ENCODE data around the gene MDM4. TPM values are rescaled to one million over a fixed set of nuclear protein-coding genes. Genes with fewer than 3 reads are reported as not detected.

Gene MDM4
- total RNA-seq, 1 donor from 2014 or later: 88.5 TPM

DNA sequence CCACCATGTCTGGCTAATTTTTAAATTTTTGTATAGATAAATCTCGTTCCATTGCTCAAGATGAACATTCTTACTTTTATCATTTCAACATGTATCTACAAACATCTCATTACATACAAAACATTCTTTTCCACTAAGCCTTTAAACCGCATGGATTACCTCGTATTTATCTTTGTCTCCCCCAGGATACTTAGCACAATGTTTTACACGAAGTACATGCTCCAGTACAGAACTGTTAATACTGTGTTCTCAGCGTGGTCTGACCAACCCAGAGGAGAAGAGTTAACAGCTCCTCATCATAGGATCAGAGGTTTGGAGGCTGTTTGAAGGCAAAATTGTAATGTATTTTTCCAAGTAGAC, 29.0 kb upstream of the MDM4 start:
- DNase-seq (ENCODE audit: low spot score): no peak

DNA sequence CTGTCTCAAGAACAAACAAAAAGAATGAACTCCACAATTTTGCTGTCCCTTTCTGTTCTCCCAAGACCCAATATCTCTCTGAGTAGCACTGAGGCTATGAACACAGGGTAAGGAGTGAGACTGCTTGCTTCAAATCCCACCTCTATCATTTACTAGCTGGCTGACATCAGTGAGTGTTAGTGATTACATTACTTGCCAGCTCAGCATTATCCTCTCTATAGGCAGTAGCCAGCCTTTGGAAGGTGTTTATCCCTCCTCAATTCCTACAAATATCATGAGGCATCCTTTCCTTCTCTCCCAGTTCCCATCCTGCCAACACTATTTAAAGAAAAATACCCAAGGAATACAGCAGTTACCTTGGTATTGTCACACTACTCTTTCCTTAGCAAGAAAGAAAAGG, 24.6 kb upstream of the MDM4 start:
- DNase-seq (ENCODE audit: low spot score): no peak

DNA sequence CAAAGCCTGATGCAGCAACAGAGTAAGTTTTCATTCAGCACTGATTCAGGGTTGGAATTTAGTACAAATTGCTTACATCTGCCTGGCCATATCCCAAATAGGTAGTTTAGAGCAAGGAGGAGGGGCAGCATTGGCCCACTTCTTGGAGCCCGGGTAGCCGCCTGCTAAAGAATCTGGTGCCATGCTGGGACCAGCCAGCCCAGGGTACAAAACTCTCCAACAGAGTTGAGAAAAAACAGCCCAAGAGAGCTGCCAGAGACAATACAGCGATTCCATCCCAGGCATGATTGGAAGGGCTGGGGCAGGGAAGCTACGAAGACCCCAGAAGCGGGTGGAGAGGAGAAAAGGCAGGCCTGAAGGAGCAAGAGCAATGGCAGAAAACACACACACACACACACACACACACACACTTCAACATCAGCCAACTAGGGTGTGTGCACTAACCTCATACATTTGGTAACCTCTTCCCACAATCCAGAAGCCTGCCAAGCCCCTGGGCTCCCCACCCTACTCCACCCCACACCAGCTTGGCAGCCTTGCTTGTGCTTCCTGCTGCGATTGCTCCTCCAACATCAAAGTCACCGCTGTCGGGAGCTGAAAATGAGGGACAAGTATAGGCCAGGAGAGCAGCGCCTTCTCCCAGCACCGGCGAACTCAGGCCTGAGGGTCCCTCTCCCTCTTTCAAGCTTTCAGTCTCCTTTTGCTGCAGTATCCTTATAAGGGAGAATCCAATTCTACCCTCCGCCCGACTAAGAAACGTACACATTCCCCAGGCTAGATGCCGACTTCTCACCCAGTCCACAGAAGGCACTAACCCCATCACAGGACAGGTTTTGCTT, 22.8 kb upstream of the MDM4 start:
- no peak for DNase-seq (ENCODE audit: low spot score)

DNA sequence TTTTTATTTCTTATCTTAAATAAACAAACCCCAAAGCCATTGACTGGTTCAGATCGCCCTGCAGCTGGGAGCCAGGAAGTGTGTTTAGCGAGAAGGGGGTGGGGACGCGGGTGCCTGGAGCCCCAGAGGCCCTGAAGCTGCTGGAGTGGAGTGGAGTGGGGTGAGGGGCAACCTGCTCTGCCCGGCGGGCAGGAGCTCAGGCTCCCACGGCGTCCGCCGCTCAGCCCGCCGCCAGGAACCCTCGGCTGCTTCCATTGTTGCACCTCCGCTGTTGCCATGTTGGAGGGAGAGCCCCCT, 22.3 kb upstream of the MDM4 start:
- no peak for DNase-seq (ENCODE audit: low spot score)

DNA sequence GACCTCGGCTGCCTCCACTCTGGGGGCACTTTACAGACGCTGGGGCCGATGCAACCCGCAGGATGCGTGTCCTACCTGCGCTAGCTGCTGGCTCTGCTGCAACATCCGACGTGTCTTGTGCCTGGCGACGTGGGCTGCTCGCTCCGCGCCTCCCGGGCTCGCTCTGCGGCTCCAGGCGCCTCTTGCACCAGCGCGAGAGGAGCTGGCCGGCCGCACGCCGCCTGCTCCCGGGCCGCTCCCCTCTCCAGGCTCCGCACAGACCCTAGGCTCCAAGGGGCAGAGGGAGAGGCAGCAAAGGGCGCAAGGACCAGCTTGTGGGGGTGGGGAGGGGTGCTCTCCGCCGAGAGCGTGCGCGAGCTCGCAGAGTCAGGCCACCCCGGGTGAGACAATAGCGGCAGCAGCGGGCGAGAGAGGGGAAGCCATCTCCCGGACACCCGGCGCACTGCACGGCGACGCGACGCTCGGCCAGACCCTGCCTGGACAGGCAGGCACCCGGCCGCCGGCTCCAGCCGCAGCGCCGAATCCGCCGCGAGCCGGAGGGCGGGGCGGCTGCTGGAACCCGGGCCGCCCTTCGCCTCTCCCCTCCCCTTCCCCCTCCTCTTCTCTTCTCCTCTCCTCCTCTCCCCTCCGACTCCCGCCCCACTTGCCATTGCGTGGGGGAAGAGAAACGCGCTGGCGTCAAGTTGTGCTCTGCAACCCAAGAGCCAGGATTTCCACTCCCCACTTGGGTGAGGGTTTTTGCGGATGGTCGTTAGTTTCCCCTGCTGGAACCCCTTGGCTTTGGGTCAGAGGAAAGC, 21.7 kb upstream of the MDM4 start, which contains the start of gene PIK3C2B:
Gene PIK3C2B (minus strand): TSS at position 525 of the 797 bp plus-strand sequence. CDS start 25,003 bp downstream, outside the sequence.
- DNase-seq (ENCODE audit: low spot score): peak; percentile 94

DNA sequence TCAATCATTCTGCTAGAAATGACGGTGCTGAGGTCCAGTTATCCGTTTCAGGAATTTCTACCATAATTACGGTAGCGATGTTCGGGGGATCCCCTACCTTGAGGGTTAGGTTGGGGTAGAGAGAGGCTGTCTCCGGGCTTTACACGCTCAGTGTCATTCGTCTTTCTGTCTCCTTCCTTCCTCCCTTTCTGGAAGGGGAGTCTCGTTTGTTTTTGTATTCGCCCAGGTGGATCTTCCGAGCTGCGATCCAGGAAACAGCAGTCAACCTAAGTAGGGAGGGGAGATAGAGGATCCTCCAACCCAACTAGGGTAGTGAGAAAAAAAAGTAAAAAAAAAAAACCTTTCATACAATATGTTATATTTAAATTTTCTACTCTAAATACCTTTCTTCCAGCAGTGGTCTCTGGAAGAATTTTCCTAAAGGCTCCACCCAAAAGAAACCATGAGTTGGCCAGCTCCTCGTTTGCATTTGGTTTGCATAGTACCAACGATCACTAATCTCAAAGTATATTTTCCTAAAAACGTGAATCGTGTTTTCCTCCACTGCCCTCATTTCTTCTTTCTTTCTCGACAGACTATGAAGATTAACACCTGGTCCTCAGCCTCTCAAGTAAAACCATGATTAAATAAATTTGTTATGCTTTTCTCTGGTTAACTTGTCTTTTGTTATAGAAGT, 21.0 kb upstream of the MDM4 start:
- DNase-seq (ENCODE audit: low spot score): no peak

DNA sequence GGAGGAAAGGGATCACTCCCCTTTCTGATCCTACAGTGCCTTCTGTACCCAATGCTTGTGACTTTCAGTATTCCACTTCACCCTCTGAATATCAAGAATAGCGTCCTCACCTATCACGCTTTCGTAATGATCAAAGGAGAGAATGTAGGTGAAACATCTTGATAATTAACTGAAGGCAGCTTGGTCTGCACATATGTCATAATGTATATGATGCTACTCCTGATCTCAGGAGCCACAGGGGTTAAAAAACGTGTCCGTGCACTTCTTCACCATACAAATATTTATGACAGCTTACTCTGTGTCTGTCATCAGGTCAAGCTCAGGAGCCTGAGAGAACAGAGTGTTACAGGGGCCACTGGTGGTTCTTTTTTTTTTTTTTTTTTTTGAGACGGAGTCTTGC, 20.4 kb upstream of the MDM4 start:
- DNase-seq (ENCODE audit: low spot score): no peak

DNA sequence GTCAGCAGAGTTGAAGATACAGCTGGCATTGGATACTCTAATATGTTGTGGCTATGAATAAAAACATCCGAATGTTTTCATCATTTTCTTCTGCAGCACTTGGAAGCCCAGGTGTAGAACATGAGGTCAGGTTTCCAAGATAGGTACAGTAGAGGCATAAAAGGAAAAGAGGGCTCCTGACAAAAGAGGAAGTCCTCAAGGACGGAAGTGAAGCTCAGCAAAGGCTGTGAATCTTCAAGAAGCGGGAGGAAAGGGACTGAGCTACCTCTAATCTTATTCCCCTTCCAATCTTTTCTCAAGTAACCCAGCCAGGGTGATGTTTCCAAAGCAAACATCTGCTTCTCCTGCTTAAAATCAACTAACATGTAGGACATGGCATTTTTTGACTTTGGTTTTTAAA, 17.2 kb upstream of the MDM4 start:
- DNase-seq (ENCODE audit: low spot score): no peak

DNA sequence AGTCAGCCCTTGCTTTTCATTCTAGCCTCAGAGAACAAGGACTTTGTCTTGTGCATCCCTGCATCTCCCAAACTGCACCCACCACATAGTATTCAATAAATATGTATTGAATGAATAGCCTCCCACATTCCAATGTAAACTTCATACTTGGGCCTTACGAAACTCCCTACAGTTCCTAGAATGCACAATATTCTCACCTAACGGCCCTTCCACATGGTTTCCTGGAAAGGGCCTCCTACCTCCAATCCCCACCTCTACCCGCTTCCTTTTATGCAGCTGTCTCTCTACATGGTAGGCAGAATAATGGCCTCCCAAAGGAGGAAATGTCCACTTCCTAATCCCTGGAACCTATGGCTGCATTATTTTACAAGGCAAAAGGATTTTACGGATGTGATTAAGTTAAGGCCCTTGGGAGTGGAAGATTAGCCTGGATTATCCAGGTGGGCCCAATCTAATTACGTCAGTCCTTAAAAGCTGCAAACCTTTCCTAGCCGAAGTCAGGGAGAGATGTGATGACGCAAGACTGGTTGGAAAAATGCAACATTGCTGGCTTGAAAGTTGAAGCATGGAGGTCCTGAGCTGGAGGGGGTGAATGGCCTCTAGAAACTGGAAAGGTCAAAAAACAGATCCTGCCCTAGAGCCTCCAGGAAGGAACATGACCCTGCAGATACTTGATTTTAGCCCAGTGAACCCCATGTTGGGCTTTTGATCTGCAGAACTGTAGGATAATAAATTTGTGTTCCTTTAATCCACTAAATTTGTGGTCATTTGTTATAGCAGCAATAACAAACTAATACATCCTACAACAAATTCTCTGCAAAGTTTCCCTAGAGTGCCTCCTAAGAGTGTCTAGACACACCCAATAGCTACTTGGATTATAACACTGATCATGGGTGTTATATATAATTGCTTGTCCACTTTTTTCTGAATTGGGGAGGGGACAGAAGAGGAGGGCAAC, 16.4 kb upstream of the MDM4 start:
- no peak for DNase-seq (ENCODE audit: low spot score)

DNA sequence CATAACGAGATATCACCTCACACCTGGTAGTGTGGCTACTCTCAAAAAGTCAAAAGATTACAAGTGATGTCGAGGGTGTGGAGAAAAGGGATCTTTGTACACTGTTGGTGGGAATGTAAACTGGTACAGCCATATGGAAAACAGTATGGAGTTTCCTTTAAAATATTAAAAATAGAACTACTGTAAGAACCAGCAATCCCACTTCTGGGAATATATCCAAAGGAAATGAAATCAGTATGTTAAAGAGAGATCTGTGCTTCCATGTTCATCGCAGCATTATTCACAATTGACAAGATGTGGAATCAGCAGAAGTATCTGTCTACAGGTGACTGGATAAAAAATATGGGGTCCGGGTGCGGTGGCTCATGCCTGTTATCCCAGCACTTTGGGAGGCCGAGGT, 14.0 kb upstream of the MDM4 start:
- DNase-seq (ENCODE audit: low spot score): no peak

DNA sequence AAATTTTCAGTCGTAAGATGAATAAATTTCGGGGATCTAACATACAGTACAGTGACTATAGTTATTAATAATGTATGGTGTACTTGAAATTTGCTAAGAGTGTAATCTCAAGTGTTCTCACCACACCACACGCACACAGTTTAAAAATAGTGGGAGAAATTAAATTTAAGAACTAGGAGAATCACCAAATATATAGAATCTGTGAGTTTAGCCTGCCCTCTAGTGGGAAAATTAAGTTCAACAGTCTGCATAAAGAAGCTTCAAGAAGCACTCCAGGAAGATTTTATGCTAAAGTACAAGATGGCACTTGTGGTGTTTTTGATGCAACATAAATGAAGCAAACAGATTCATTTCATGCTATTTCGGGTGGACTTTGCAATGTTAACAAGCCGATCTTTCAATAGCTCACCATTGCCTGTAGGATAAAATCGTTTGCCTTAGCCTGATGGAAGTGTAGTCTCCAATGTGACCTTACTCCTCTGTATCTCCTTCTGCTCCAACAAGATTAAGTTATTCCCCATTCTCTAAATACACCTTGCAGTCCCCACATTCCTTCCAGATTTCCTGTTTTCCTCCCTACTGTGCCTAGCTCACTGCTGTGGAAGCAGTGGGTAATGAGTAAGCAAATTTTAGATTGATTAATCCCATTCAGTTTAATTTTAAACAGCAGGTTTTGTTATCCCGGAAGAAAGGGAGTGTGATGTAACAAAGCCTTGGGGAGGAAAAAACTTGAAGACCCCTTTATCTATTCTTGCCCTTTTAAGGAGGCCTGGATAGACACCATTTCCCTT, 12.9 kb upstream of the MDM4 start:
- no peak for DNase-seq (ENCODE audit: low spot score)

DNA sequence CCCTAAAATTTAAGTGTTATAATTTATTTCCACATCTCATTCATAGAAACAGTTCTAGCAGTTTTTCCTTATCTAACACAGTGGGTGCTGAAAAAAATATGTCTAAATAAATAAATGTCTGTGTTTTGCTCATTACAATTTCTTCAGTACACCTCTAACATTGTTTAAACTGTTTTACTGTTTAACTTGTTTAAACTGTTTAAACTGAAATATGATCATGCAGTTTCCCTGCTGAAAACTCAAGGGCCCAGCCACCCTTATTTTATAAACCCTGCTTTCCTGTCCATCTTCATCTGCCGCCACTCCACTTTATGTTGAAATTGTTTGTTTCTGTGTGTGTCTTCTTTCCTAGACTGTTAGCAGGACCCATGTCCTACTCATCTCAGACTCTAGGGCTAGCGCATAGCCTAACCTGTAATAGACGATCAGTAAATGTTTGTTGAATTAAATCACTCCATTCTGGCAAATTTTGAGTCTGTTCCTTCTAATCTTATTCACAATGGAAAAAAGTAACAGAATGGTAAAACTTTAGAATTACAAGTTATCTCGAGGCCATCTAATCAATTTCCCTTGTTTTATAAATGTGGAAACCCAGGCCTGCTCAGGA, 12.2 kb upstream of the MDM4 start:
- no peak for DNase-seq (ENCODE audit: low spot score)

DNA sequence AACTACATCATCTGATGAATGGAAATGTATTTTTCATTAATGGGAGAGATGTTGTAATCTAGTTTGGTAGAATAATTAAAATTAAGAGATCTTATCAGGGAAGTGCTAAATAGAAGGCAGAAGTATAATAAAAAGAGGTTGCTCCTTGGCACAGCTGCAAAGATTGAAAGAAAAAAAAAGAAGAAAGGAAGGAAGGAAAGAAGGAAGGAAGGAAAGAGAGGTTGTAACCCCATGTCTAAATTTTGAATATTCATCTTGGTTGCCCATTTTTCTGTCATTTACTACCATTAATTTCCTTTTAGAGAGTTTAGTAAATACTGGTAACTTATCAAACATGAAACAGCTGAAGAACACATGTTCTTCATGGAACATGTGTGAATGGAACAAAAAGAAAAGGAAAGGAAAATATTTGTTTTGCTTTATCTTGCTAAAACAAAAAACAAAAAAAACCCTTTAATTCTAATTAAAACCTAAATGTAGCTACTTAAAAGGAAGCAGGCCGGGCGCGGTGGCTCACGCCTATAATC, 10.5 kb upstream of the MDM4 start:
- DNase-seq (ENCODE audit: low spot score): no peak

DNA sequence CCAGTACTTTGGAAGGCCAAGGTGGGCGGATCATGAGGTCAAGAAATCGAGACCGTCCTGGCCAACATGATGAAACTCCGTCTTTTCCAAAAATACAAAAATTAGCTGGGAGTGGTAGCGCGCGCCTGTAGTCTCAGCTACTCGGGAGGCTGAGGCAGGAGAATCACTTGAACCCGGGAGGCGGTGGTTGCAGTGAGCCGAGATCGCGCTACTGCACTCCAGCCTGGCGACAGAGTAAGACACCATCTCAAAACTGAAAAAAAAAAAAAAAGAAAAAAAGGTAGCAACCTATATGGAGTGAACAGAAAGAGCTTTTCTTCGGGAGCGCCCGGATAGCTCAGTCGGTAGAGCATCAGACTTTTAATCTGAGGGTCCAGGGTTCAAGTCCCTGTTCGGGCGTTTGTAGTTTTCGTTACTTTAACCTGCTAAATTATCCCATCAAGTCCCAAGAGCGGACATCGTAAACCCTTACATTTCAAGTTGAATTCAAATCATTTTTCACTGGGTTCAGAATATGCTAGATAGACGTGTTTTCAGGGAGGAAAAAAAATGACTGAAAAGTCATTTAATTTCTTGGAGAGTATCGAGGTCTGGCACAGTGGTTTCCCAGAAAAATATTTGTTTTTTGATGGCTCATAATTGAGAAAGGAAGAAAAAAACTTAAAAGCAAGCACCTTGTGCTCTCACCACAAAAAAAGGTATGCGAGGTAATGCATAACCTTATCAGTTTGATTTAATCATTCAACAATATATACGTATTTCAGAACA, 9.8 kb upstream of the MDM4 start:
- no peak for DNase-seq (ENCODE audit: low spot score)

DNA sequence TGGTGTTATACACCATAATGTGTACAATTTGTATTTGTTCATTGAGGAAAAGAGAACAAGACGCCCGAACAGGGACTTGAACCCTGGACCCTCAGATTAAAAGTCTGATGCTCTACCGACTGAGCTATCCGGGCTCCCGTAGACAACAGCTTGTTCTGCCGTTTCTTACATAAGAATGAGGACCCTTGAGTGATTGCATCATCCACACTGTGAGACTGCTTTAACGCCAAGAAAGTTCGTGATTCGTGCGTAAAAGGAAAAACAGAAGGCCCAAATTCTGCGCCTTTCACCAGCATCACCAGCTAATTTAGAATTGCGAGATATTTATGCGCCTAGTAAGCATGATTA, 9.3 kb upstream of the MDM4 start:
- DNase-seq (ENCODE audit: low spot score): no peak

DNA sequence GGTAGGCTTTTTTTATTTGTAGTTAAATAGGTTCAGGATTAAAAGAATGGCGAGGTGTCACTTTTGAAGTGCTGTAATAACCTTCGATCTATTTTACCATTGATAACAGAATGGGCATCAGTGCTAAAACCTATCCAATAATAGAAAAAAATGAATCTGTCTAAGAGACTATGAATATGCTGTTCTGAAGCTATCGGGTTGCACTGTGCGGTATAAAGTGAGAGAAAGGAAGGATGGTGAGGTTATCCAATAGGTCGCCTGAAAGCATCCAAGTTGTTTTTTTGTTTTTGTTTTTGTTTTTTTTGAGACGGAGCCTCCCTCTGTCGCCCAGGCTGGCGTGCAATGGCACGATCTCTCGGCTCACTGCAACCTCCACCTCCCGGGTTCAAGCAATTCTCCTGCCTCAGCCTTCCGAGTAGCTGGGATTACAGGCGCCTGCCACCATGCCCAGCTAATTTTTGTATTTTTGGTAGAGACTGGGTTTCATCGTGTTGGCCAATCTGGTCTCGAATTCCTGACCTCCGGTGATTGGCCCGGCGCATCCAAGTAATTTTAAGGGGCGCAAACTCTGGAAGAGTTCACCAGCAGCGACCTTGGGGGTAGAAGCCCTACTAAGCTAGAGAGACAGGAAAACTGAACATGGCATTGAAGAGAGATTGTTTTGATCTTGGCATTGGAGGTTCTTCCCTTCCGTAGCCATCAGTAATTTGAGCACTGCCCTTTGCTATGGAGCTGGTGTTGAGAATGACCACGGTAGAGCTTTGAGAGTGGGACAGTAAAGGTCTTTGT, 8.7 kb upstream of the MDM4 start:
- DNase-seq (ENCODE audit: low spot score): no peak

DNA sequence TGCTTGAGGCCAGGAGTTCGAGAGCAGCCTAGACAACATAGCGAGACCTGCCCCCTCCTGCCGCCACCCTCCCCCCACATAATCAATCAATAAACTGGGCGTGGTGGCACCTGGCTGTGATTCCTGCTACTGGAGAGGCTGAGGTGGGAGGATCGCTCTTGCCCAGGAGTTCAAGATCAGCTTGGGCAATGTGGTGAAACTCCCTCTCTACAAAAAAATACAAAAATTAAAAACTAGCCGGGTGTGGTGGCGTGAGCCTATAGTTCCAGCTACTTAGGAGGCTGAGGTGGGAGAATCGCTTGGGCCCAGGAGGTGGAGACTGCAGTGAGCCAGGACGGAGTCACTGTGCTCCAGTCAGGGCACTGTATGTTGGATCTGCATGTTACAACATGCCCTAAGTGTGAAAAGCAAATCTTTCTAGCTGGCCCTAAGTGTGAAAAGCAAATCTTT, 7.0 kb upstream of the MDM4 start:
- DNase-seq (ENCODE audit: low spot score): no peak

DNA sequence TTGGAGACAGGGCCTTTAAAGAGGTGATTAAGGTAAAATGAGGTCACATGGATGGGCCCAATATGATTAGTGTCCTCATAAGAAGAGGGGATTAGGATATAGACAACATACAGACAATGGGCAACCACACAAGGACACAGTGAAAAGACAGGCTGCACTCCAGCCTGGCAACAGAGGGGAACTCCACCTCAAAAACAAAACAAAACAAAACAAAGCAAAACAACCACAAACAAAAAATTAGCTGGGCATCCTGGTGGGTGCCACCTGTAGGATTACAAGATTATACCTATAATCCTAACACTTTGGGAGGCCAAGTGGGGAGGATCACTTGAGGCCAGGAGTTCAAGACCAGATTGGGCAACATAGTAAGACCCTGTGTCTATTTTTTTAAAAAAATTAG, 4.8 kb upstream of the MDM4 start:
- no peak for DNase-seq (ENCODE audit: low spot score)

All from mesenteric fat pad (tissue), 1 donor.